ENCODE data around the gene TNFRSF8.

GRCh38 chr1:12106153-12106552, 43.0 kb downstream of the TNFRSF8 start:
- TF ChIP-seq POLR2A (IDR thresholded peaks at IDR 0.05) (no peak), CTCF (IDR thresholded peaks at IDR 0.05 in 4 of 5, conservative IDR thresholded peaks at IDR 0.05 in 1 of 5) (no peak)
